ENCODE measurements around the gene TENM3.
A peak's percentile ranks its signal among the peaks of the same experiment; 100 is the strongest.

TENM3 gene

DNA sequence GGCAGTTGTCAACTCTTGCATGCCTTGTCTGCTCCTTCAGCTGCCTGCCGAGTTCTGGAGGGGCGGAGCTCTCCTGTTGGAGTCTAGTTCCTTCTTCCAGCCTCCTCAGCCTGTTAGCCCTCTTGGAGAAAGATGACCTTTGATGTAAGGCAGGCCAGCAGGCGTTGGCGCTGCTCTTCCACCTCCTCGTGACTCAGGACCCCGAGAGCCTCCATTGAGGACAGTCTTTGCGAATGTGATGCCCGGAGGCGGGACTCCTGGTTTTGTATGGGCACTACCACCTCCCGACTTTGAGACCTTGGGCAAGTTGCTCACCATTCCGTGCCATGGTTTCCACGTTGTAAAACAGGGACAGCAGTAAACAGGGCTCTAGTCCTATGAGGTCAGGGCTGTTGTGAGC lies 108.3 kb downstream of the TENM3 start:
- Histone ChIP-seq H2BK15ac (replicated peaks; ENCODE audit: low read depth) (no peak overlapping the region), H3K79me1 (ENCODE audit: low read length) (no peaks in the 10 kb centered on the region), H3K4me1 (ENCODE audit: control insufficient read depth, low read depth, low read length) (no peaks in the 10 kb centered on the region), H3K79me2 (ENCODE audit: control insufficient read depth, insufficient read depth, low read length) (no peaks in the 10 kb centered on the region), H3K9ac (ENCODE audit: low read length) (no peak overlapping the region), H3K36me3 (ENCODE audit: control insufficient read depth, insufficient read depth, low read length) (no peaks in the 10 kb centered on the region), H3K4ac (ENCODE audit: low read depth, low read length) (no peak overlapping the region), H3K4me3 (ENCODE audit: low read length) (no peak overlapping the region), H2AK5ac (ENCODE audit: low read length) (no peak overlapping the region), H3K4me2 (ENCODE audit: low read length) (no peak overlapping the region), H3K56ac (ENCODE audit: low read length) (no peak overlapping the region), H4K5ac (ENCODE audit: low read length) (no peak overlapping the region), H3K27me3 (ENCODE audit: insufficient read depth, low read length, poor library complexity) (no peaks in the 10 kb centered on the region), H4K8ac (ENCODE audit: low read depth, low read length) (no peak overlapping the region), H3K27ac (ENCODE audit: low read depth, low read length) (no peak overlapping the region), H2BK5ac (ENCODE audit: low read length) (no peak overlapping the region), H3K18ac (ENCODE audit: low read length) (no peak overlapping the region), H2BK120ac (ENCODE audit: low read depth, low read length) (no peak overlapping the region), H3K23ac (ENCODE audit: low read length) (no peak overlapping the region)
- peak; percentile 28 for DNase-seq
- no CpG with 5 or more reads among the region's 12 CpGs for WGBS (ENCODE audit: extremely low coverage, insufficient coverage, low lambda C conversion rate)

DNA sequence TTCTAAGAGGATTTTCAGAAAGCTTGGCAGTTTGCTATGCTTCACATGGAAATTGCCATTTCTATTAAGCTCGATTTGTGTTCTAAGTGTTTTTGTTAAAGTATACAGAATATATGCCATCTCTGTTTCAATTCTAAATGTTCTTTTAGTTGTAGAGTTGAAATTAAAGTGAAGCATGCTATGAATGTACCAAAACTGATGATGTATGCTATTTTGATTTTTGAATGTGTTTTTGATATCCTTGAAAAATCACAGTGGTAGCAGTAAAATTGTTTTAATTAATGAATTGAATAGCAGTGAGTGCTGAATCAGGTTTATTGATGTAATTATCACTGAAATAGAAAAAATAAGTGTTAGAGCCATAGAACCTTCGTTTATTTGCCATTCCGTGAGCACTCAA lies 110.9 kb downstream of the TENM3 start:
- no peak overlapping the region for H2BK5ac ChIP-seq (ENCODE audit: low read length)
- H3K23ac ChIP-seq (ENCODE audit: low read length), result no peak overlapping the region
- H4K5ac ChIP-seq (ENCODE audit: low read length), result no peak overlapping the region
- H2AK5ac ChIP-seq (ENCODE audit: low read length), result no peak overlapping the region
- H3K56ac ChIP-seq (ENCODE audit: low read length), result no peak overlapping the region
- WGBS (ENCODE audit: extremely low coverage, insufficient coverage, low lambda C conversion rate), result no CpG with 5 or more reads among the region's 3 CpGs
- H3K4ac ChIP-seq (ENCODE audit: low read depth, low read length), result no peak overlapping the region
- H3K79me2 ChIP-seq (ENCODE audit: control insufficient read depth, insufficient read depth, low read length), result no peaks in the 10 kb centered on the region
- no peaks in the 10 kb centered on the region for H3K79me1 ChIP-seq (ENCODE audit: low read length)
- H3K9ac ChIP-seq (ENCODE audit: low read length), result no peak overlapping the region
- H3K4me2 ChIP-seq (ENCODE audit: low read length), result no peak overlapping the region
- DNase-seq, result no peak
- no peak overlapping the region for H2BK120ac ChIP-seq (ENCODE audit: low read depth, low read length)
- H2BK15ac ChIP-seq (replicated peaks; ENCODE audit: low read depth), result no peak overlapping the region
- no peaks in the 10 kb centered on the region for H3K36me3 ChIP-seq (ENCODE audit: control insufficient read depth, insufficient read depth, low read length)
- no peaks in the 10 kb centered on the region for H3K4me1 ChIP-seq (ENCODE audit: control insufficient read depth, low read depth, low read length)
- no peak overlapping the region for H3K27ac ChIP-seq (ENCODE audit: low read depth, low read length)
- no peaks in the 10 kb centered on the region for H3K27me3 ChIP-seq (ENCODE audit: insufficient read depth, low read length, poor library complexity)
- no peak overlapping the region for H3K18ac ChIP-seq (ENCODE audit: low read length)
- H4K8ac ChIP-seq (ENCODE audit: low read depth, low read length), result no peak overlapping the region
- H3K4me3 ChIP-seq (ENCODE audit: low read length), result no peak overlapping the region

DNA sequence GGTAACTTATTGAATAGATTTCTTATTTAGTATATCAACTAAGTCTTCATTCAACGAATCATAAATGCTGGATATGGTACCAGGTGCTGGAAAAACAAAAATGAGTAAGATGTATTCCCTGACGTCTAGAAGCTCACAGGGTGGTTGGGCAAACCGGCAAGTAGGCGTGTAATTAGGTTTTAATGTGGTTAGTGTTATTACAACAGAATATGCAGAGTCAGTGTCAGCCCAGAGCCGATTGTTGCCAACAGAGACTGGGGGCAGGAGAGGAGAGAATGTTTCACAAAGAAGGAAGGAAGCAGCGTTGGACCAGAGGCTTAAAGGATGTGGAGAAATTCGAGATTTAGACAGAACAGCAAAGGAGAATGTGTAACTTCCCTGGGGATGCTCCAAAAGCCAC lies 111.7 kb downstream of the TENM3 start:
- Histone ChIP-seq H2BK5ac (ENCODE audit: low read length) (no peak overlapping the region), H4K5ac (ENCODE audit: low read length) (no peak overlapping the region), H3K79me1 (ENCODE audit: low read length) (no peaks in the 10 kb centered on the region), H3K27ac (ENCODE audit: low read depth, low read length) (no peak overlapping the region), H3K18ac (ENCODE audit: low read length) (no peak overlapping the region), H3K56ac (ENCODE audit: low read length) (no peak overlapping the region), H4K8ac (ENCODE audit: low read depth, low read length) (no peak overlapping the region), H3K79me2 (ENCODE audit: control insufficient read depth, insufficient read depth, low read length) (no peaks in the 10 kb centered on the region), H2BK15ac (replicated peaks; ENCODE audit: low read depth) (no peak overlapping the region), H3K9ac (ENCODE audit: low read length) (no peak overlapping the region), H3K36me3 (ENCODE audit: control insufficient read depth, insufficient read depth, low read length) (no peaks in the 10 kb centered on the region), H3K4me3 (ENCODE audit: low read length) (no peak overlapping the region), H2AK5ac (ENCODE audit: low read length) (no peak overlapping the region), H3K27me3 (ENCODE audit: insufficient read depth, low read length, poor library complexity) (no peaks in the 10 kb centered on the region), H3K4ac (ENCODE audit: low read depth, low read length) (no peak overlapping the region), H3K4me2 (ENCODE audit: low read length) (no peak overlapping the region), H3K4me1 (ENCODE audit: control insufficient read depth, low read depth, low read length) (no peaks in the 10 kb centered on the region), H2BK120ac (ENCODE audit: low read depth, low read length) (no peak overlapping the region), H3K23ac (ENCODE audit: low read length) (no peak overlapping the region)
- DNase-seq, result no peak
- WGBS (ENCODE audit: extremely low coverage, insufficient coverage, low lambda C conversion rate), result no CpG with 5 or more reads among the region's 7 CpGs

DNA sequence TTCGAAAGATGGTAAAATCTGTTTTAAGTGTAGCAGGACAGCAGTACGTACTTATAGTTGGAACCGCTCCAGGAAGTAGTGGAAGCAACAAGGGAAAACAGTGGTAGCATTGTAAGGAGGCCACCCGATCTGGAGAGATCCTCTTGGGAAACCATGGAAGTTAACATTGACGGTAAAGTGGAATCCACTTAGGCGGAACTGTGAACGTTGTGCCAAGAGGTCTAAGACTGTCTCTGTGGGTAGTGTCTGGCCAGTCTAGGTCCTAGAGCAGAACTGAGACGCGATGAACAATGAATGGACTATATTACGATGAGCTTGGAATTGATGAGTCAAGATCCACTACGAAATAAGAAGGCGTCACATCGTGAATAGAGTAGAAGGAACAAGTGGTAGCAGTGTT lies 124.0 kb downstream of the TENM3 start:
- H4K8ac ChIP-seq (ENCODE audit: low read depth, low read length), result no peak overlapping the region
- no peak overlapping the region for H3K56ac ChIP-seq (ENCODE audit: low read length)
- no peak overlapping the region for H2BK120ac ChIP-seq (ENCODE audit: low read depth, low read length)
- H3K4me3 ChIP-seq (ENCODE audit: low read length), result no peak overlapping the region
- no peak overlapping the region for H3K23ac ChIP-seq (ENCODE audit: low read length)
- H3K36me3 ChIP-seq (ENCODE audit: control insufficient read depth, insufficient read depth, low read length), result no peaks in the 10 kb centered on the region
- no peak overlapping the region for H2BK5ac ChIP-seq (ENCODE audit: low read length)
- no peaks in the 10 kb centered on the region for H3K79me2 ChIP-seq (ENCODE audit: control insufficient read depth, insufficient read depth, low read length)
- H2BK15ac ChIP-seq (replicated peaks; ENCODE audit: low read depth), result no peak overlapping the region
- no peak overlapping the region for H3K4me2 ChIP-seq (ENCODE audit: low read length)
- H3K79me1 ChIP-seq (ENCODE audit: low read length), result no peaks in the 10 kb centered on the region
- no peak overlapping the region for H3K18ac ChIP-seq (ENCODE audit: low read length)
- H3K4ac ChIP-seq (ENCODE audit: low read depth, low read length), result no peak overlapping the region
- no peak for DNase-seq
- H2AK5ac ChIP-seq (ENCODE audit: low read length), result no peak overlapping the region
- no peaks in the 10 kb centered on the region for H3K27me3 ChIP-seq (ENCODE audit: insufficient read depth, low read length, poor library complexity)
- no CpG with 5 or more reads among the region's 13 CpGs for WGBS (ENCODE audit: extremely low coverage, insufficient coverage, low lambda C conversion rate)
- no peak overlapping the region for H3K9ac ChIP-seq (ENCODE audit: low read length)
- H3K27ac ChIP-seq (ENCODE audit: low read depth, low read length), result no peak overlapping the region
- H4K5ac ChIP-seq (ENCODE audit: low read length), result no peak overlapping the region
- peaks cover 3% of the 10 kb centered on the region for H3K4me1 ChIP-seq (ENCODE audit: control insufficient read depth, low read depth, low read length)

DNA sequence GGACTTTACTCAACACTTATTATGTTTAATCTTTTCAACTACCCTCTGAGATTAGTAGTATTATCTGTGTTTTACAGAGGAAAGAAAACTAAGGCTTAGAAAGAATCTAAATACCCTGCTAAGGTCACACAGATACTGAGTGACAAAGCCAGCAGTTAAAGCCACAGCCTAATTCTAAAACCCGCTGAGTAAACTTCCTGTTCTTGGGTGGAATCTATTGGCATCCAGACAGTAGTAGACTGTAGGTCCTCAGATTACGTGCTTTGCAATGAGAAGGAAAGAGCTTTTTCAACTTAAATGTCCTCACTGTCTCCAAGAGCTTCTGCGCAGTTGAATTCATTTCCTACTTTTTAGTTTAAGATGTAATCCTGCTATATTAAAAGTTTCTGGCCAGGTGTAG lies 126.0 kb downstream of the TENM3 start:
- no CpG with 5 or more reads among the region's 3 CpGs for WGBS (ENCODE audit: extremely low coverage, insufficient coverage, low lambda C conversion rate)
- no peak overlapping the region for H3K9ac ChIP-seq (ENCODE audit: low read length)
- H3K4me1 ChIP-seq (ENCODE audit: control insufficient read depth, low read depth, low read length), result peaks cover 3% of the 10 kb centered on the region
- no peak overlapping the region for H2BK120ac ChIP-seq (ENCODE audit: low read depth, low read length)
- H2AK5ac ChIP-seq (ENCODE audit: low read length), result no peak overlapping the region
- peak overlapping the region; percentile 80 for H3K18ac ChIP-seq (ENCODE audit: low read length)
- H2BK15ac ChIP-seq (replicated peaks; ENCODE audit: low read depth), result no peak overlapping the region
- H3K4me2 ChIP-seq (ENCODE audit: low read length), result no peak overlapping the region
- H3K27ac ChIP-seq (ENCODE audit: low read depth, low read length), result no peak overlapping the region
- H3K79me1 ChIP-seq (ENCODE audit: low read length), result no peaks in the 10 kb centered on the region
- peak; percentile 67 for DNase-seq
- H3K36me3 ChIP-seq (ENCODE audit: control insufficient read depth, insufficient read depth, low read length), result no peaks in the 10 kb centered on the region
- no peak overlapping the region for H3K4me3 ChIP-seq (ENCODE audit: low read length)
- no peak overlapping the region for H3K56ac ChIP-seq (ENCODE audit: low read length)
- no peak overlapping the region for H4K5ac ChIP-seq (ENCODE audit: low read length)
- no peaks in the 10 kb centered on the region for H3K79me2 ChIP-seq (ENCODE audit: control insufficient read depth, insufficient read depth, low read length)
- H3K27me3 ChIP-seq (ENCODE audit: insufficient read depth, low read length, poor library complexity), result no peaks in the 10 kb centered on the region
- H3K4ac ChIP-seq (ENCODE audit: low read depth, low read length), result no peak overlapping the region
- no peak overlapping the region for H2BK5ac ChIP-seq (ENCODE audit: low read length)
- H4K8ac ChIP-seq (ENCODE audit: low read depth, low read length), result no peak overlapping the region
- H3K23ac ChIP-seq (ENCODE audit: low read length), result no peak overlapping the region

DNA sequence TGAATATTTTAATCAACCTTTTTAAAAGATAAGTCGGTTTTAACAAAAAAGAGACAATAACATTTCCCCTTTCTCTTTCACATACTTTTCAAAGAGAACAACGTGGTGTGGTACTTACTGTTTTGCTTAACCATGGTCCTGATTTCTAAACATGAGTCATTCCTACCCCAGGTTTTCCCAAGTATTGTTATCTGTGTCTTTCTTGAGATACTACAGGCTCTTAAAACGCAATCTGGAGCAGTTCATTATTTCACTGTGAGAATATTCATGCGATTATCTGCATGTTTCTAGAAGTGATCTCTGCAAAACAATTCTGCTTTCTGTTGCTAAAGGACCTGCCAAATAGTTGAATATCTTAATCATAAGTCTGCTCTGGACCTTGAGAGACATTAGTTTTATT lies 127.3 kb downstream of the TENM3 start:
- DNase-seq, result peak; percentile 37
- no peak overlapping the region for H3K18ac ChIP-seq (ENCODE audit: low read length)
- H4K5ac ChIP-seq (ENCODE audit: low read length), result no peak overlapping the region
- no peaks in the 10 kb centered on the region for H3K27me3 ChIP-seq (ENCODE audit: insufficient read depth, low read length, poor library complexity)
- no peak overlapping the region for H2BK15ac ChIP-seq (replicated peaks; ENCODE audit: low read depth)
- H3K56ac ChIP-seq (ENCODE audit: low read length), result no peak overlapping the region
- H3K36me3 ChIP-seq (ENCODE audit: control insufficient read depth, insufficient read depth, low read length), result no peaks in the 10 kb centered on the region
- H3K79me2 ChIP-seq (ENCODE audit: control insufficient read depth, insufficient read depth, low read length), result no peaks in the 10 kb centered on the region
- no peak overlapping the region for H3K9ac ChIP-seq (ENCODE audit: low read length)
- no peak overlapping the region for H3K23ac ChIP-seq (ENCODE audit: low read length)
- WGBS (ENCODE audit: extremely low coverage, insufficient coverage, low lambda C conversion rate), result no CpG with 5 or more reads among the region's 4 CpGs
- H2AK5ac ChIP-seq (ENCODE audit: low read length), result no peak overlapping the region
- no peak overlapping the region for H2BK120ac ChIP-seq (ENCODE audit: low read depth, low read length)
- H3K79me1 ChIP-seq (ENCODE audit: low read length), result no peaks in the 10 kb centered on the region
- no peak overlapping the region for H3K4me3 ChIP-seq (ENCODE audit: low read length)
- no peak overlapping the region for H3K4me2 ChIP-seq (ENCODE audit: low read length)
- no peak overlapping the region for H2BK5ac ChIP-seq (ENCODE audit: low read length)
- H3K4me1 ChIP-seq (ENCODE audit: control insufficient read depth, low read depth, low read length), result peaks cover 3% of the 10 kb centered on the region
- H3K27ac ChIP-seq (ENCODE audit: low read depth, low read length), result no peak overlapping the region
- no peak overlapping the region for H4K8ac ChIP-seq (ENCODE audit: low read depth, low read length)
- H3K4ac ChIP-seq (ENCODE audit: low read depth, low read length), result no peak overlapping the region

All from mesendoderm (in vitro differentiated cells).